CD4-positive, alpha-beta T cell treated with Interleukin-21 for 1 hour (primary cell): ENCODE data around the gene FUT4.
"Not testable (repeated sequence)": the region's sequence is repeated elsewhere in the genome, so short reads cannot be mapped to it uniquely, and the experiment has no call there.

Source experiments
- DNase-seq: peaks from one replicate; pipeline ENCODE4 v3.0.0-alpha.2; 2020

FUT4 gene

GRCh38 chr11:94533696-94534630 is 9.8 kb upstream of the FUT4 start:
- no peak for DNase-seq

GRCh38 chr11:94536386-94536785 is 7.3 kb upstream of the FUT4 start:
- DNase-seq, result no peak

GRCh38 chr11:94537031-94537600 is 6.6 kb upstream of the FUT4 start:
- DNase-seq, result no peak

- DNase-seq, result no peak
Measured at GRCh38 chr11:94539420-94539819, 4.3 kb upstream of the FUT4 start.

GRCh38 chr11:94544646-94545263 is 1.0 kb downstream of the FUT4 start:
- no peak for DNase-seq

GRCh38 chr11:94545264-94546161 is 1.8 kb downstream of the FUT4 start:
- no peak for DNase-seq

GRCh38 chr11:94546162-94546470 is 2.4 kb downstream of the FUT4 start:
- DNase-seq, result no peak

GRCh38 chr11:94546886-94547285 is 3.2 kb downstream of the FUT4 start:
- no peak for DNase-seq

- DNase-seq, result no peak
Measured at GRCh38 chr11:94549146-94549545, 5.4 kb downstream of the FUT4 start.

GRCh38 chr11:94550513-94550912 is 6.8 kb downstream of the FUT4 start:
- DNase-seq, result no peak

- no peak for DNase-seq
Measured at GRCh38 chr11:94553938-94554337, 10.2 kb downstream of the FUT4 start.

- DNase-seq, result not testable (repeated sequence)
Measured at GRCh38 chr11:94555752-94556329, 12.1 kb downstream of the FUT4 start.

- no peak for DNase-seq
Measured at GRCh38 chr11:94557421-94557820, 13.7 kb downstream of the FUT4 start.

- DNase-seq, result no peak
Measured at GRCh38 chr11:94557992-94558391, 14.3 kb downstream of the FUT4 start.

- no peak for DNase-seq
Measured at GRCh38 chr11:94558468-94558867, 14.7 kb downstream of the FUT4 start.

GRCh38 chr11:94558932-94559331 is 15.2 kb downstream of the FUT4 start:
- no peak for DNase-seq

- DNase-seq, result no peak
Measured at GRCh38 chr11:94559361-94559760, 15.6 kb downstream of the FUT4 start.

GRCh38 chr11:94560834-94561233 is 17.1 kb downstream of the FUT4 start:
- DNase-seq, result no peak

GRCh38 chr11:94563176-94563847 is 19.6 kb downstream of the FUT4 start:
- DNase-seq, result no peak

GRCh38 chr11:94563848-94564467 is 20.2 kb downstream of the FUT4 start:
- DNase-seq, result no peak

GRCh38 chr11:94567181-94567670 is 23.5 kb downstream of the FUT4 start, which contains the start of gene PIWIL4:
Gene PIWIL4, plus strand, starts transcription at chr11:94567368. Its CDS starts 151 bp downstream, at chr11:94567519.
- no peak for DNase-seq
